ENCODE measurements around the gene PPFIA1.

The PPFIA1 gene

DNA sequence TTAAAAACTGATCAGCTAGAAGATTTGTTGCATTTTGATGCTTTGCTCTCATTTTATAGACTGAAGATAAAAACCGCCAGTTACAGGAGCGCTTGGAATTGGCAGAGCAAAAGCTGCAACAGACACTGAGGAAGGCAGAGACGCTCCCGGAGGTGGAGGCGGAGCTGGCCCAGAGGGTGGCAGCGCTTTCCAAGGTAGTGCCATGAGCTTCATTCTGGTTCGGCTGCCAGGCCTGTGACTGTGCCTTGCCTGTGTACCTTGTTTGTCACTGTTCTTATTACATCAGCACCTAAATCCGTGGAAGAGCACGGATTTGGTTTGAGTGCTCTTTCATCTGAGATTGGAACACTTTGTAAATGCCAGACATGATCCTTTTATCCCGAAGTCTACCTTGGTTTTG is 61.4 kb downstream of the PPFIA1 start:
- no peak for DNase-seq (ENCODE audit: insufficient read length, low spot score)
- no peak for FAIRE-seq
- TF ChIP-seq, protein P1, sequence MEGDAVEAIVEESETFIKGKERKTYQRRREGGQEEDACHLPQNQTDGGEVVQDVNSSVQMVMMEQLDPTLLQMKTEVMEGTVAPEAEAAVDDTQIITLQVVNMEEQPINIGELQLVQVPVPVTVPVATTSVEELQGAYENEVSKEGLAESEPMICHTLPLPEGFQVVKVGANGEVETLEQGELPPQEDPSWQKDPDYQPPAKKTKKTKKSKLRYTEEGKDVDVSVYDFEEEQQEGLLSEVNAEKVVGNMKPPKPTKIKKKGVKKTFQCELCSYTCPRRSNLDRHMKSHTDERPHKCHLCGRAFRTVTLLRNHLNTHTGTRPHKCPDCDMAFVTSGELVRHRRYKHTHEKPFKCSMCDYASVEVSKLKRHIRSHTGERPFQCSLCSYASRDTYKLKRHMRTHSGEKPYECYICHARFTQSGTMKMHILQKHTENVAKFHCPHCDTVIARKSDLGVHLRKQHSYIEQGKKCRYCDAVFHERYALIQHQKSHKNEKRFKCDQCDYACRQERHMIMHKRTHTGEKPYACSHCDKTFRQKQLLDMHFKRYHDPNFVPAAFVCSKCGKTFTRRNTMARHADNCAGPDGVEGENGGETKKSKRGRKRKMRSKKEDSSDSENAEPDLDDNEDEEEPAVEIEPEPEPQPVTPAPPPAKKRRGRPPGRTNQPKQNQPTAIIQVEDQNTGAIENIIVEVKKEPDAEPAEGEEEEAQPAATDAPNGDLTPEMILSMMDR (IDR thresholded peaks at IDR 0.05; ENCODE audit: insufficient read depth, missing control alignments) = no peak

GRCh38 chr11:70332567-70332966 is 62.1 kb downstream of the PPFIA1 start:
- TF ChIP-seq, protein P1 (IDR thresholded peaks at IDR 0.05; ENCODE audit: insufficient read depth, missing control alignments) = no peak

DNA sequence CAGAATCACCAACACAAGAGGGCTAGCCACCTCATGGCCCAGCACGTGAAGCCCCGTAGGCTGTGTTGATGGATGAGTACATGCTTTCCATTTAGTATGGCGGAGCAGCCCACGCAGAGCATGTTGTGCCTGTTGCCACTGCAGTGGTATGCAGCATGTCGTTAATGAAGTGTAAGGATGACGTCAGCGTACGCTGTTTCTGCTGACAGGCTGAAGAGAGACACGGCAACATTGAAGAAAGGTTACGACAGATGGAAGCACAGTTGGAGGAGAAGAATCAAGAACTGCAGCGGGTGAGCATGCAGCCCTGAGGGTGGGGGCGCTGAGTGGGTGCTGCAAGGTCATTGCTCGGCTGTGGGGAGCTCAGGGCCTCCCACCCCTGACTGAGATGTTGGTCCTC is 62.8 kb downstream of the PPFIA1 start:
- DNase-seq (ENCODE audit: insufficient read length, low spot score) = no peak
- no peak for FAIRE-seq
- TF ChIP-seq, protein P1 (IDR thresholded peaks at IDR 0.05; ENCODE audit: insufficient read depth, missing control alignments) = no peak

More at GRCh38 chr11:70332567-70332966, 62.1 kb downstream of the PPFIA1 start:
- FAIRE-seq (no peak), DNase-seq (ENCODE audit: insufficient read length, low spot score) (no peak)

GRCh38 chr11:70334351-70334995 is 64.0 kb downstream of the PPFIA1 start:
- FAIRE-seq = no peak

DNA sequence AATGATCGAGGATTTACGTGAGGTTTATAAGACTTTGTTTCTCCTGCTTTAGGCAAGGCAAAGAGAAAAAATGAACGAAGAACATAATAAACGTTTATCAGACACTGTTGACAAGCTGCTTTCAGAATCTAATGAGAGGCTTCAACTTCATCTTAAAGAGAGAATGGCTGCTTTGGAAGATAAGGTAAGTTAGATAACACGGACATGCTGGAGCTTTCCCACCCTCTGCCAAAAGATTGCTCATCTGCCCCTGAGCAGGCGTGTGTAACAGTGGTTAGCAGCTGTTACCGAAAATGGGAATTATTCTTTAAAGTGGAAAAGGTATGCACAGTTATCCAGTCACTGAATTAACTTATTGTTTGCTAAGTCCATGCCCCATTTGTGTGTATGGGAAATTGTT is 65.0 kb downstream of the PPFIA1 start:
- no peak for DNase-seq (ENCODE audit: insufficient read length, low spot score)
- TF ChIP-seq, protein P1 (IDR thresholded peaks at IDR 0.05; ENCODE audit: insufficient read depth, missing control alignments) = no peak
- FAIRE-seq = no peak

More at GRCh38 chr11:70334351-70334995, 64.0 kb downstream of the PPFIA1 start:
- DNase-seq (ENCODE audit: insufficient read length, low spot score) = no peak
- TF ChIP-seq, protein P1 (IDR thresholded peaks at IDR 0.05; ENCODE audit: insufficient read depth, missing control alignments) = no peak

GRCh38 chr11:70338594-70338993 is 68.1 kb downstream of the PPFIA1 start:
- TF ChIP-seq, protein P1 (IDR thresholded peaks at IDR 0.05; ENCODE audit: insufficient read depth, missing control alignments) = no peak
- DNase-seq (ENCODE audit: insufficient read length, low spot score) (no peak), FAIRE-seq (no peak)

GRCh38 chr11:70339066-70339465 is 68.6 kb downstream of the PPFIA1 start:
- TF ChIP-seq, protein P1 (IDR thresholded peaks at IDR 0.05; ENCODE audit: insufficient read depth, missing control alignments) = no peak
- FAIRE-seq = no peak

More at GRCh38 chr11:70339066-70339465, 68.6 kb downstream of the PPFIA1 start:
- DNase-seq (ENCODE audit: insufficient read length, low spot score) = no peak
